PC-3 (cell line): ENCODE results near the gene B4GALT3. TPM values are rescaled to one million over a fixed set of nuclear protein-coding genes. Genes with fewer than 3 reads are reported as not detected.

Experiments used
- ATAC-seq: fragments of 200-7000 bp; cut with Tn5 transposase; 2 replicates; pipeline ENCODE4 v1.9.1; 2020; ENCODE audit warnings: mild to moderate bottlenecking, moderate library complexity
- BruUV-seq: library from RNA; stranded (reverse); fragments of 400-500 nt; replicated peaks from 2 replicates; lab custom pipeline; 2021; lab: Mats Ljungman, UMichigan
- CTCF ChIA-PET: fragments of 300-600 bp; sonication (Branson Sonifier 250); formaldehyde crosslinking; loops from one replicate; lab custom pipeline; 2022; ENCODE audit warnings: antibody characterized with exemption; lab: Charles Lee
- POLR2A ChIA-PET: fragments of 300-600 bp; sonication (Branson Sonifier 250); formaldehyde crosslinking; loops from one replicate; lab custom pipeline; 2022; ENCODE audit warnings: antibody characterized with exemption; ENCODE audit not compliant: unreplicated experiment; lab: Charles Lee
- DNase-seq: peaks from one replicate; pipeline ENCODE4 v3.0.0-alpha.2; 2015
- H2AFZ ChIP-seq: fragments of 300-600 bp; sonication (generic); 2 replicates; pipeline ENCODE4 v1.6.0; 2016; ENCODE audit warnings: antibody characterized with exemption, low read length
- H3F3A ChIP-seq: fragments of 300-600 bp; sonication (generic); one replicate; pipeline ENCODE4 v1.6.0; 2017; ENCODE audit warnings: antibody characterized with exemption, low read length, control low read depth, mild to moderate bottlenecking; ENCODE audit not compliant: unreplicated experiment
- H3K27ac ChIP-seq: fragments of 300-600 bp; sonication (generic); 2 replicates; pipeline ENCODE4 v1.5.1; 2016; ENCODE audit warnings: mild to moderate bottlenecking, low read length
- H3K27me3 ChIP-seq: fragments of 300-600 bp; sonication (generic); 2 replicates; pipeline ENCODE4 v1.6.1; 2016; ENCODE audit warnings: low read length, mixed read lengths
- H3K36me3 ChIP-seq: fragments of 300-600 bp; sonication (generic); 2 replicates; pipeline ENCODE4 v1.6.1; 2016; ENCODE audit warnings: low read depth, mixed run types, low read length, mixed read lengths
- H3K4me1 ChIP-seq: fragments of 300-600 bp; sonication (generic); 2 replicates; pipeline ENCODE4 v1.5.1; 2016; ENCODE audit warnings: low read length; ENCODE audit not compliant: insufficient read depth
- H3K4me2 ChIP-seq: fragments of 300-600 bp; sonication (generic); 2 replicates; pipeline ENCODE4 v1.6.0; 2016; ENCODE audit warnings: low read length
- H3K4me3 ChIP-seq: fragments of 300-600 bp; sonication (generic); 2 replicates; pipeline ENCODE4 v1.5.1; 2016; ENCODE audit warnings: mild to moderate bottlenecking, low read length, mixed read lengths
- H3K79me2 ChIP-seq: fragments of 300-600 bp; sonication (generic); 2 replicates; pipeline ENCODE4 v1.6.1; 2017; ENCODE audit warnings: low read length, mixed read lengths
- H3K9ac ChIP-seq: fragments of 300-600 bp; sonication (generic); 2 replicates; pipeline ENCODE4 v1.6.0; 2016; ENCODE audit warnings: mild to moderate bottlenecking, low read length
- H3K9me2 ChIP-seq: fragments of 300-600 bp; sonication (generic); replicated peaks from 2 replicates; pipeline ENCODE4 v1.6.1; 2016; ENCODE audit warnings: mixed run types, low read length, mixed read lengths
- H3K9me3 ChIP-seq: fragments of 300-600 bp; sonication (generic); 2 replicates; pipeline ENCODE4 v1.6.1; 2016; ENCODE audit warnings: low read length, mixed read lengths
- H4K20me1 ChIP-seq: fragments of 300-600 bp; sonication (generic); 2 replicates; pipeline ENCODE4 v1.6.1; 2016; ENCODE audit warnings: low read length, mixed read lengths
- CTCF ChIP-seq: fragments of 300-600 bp; sonication (generic); conservative IDR thresholded peaks from 2 replicates; pipeline ENCODE4 v1.5.1; 2017; ENCODE audit warnings: antibody characterized with exemption, low read depth, mild to moderate bottlenecking, low read length
- EZH2 ChIP-seq: fragments of 300-600 bp; sonication (generic); IDR thresholded peaks from one replicate; pipeline ENCODE4 v1.6.1; 2017; ENCODE audit warnings: antibody characterized with exemption, mild to moderate bottlenecking, low read length; ENCODE audit not compliant: unreplicated experiment
- EZH2phosphoT487 ChIP-seq: fragments of 300-600 bp; sonication (generic); IDR thresholded peaks from 2 replicates; pipeline ENCODE4 v1.6.1; 2018; ENCODE audit warnings: mild to moderate bottlenecking, antibody characterized with exemption, low read length, borderline replicate concordance
- intact Hi-C: fragments of 100-400 bp; cut with micrococcal nuclease; formaldehyde crosslinking; loops from 2 replicates; pipeline ENCODE4 v1.9.0; 2023
- total RNA-seq: library from RNA; depleted of rRNA; stranded (reverse); fragments of >200 nt; gene quantifications from 2 replicates; pipeline ENCODE4 v1.2.3, GENCODE V29; 2014

B4GALT3 gene
- total RNA-seq, 1 experiment from 2014 or later = 85.4 TPM

- POLR2A ChIA-PET = interaction anchor here (0.6 kb wide), 1 partner anchor 33 kb away, joined by 6 read pairs; no protein-coding TSS in a partner anchor
- no peaks in the 10 kb centered on the region for H3F3A ChIP-seq
- TF ChIP-seq EZH2phosphoT487 = no peak
- TF ChIP-seq CTCF = no peak
- TF ChIP-seq EZH2 = no peak
- ATAC-seq = no peak
- H3K27ac ChIP-seq = no peak overlapping the region
- H2AFZ ChIP-seq = no peak overlapping the region
- no peak overlapping the region for H3K9ac ChIP-seq
- no peaks in the 10 kb centered on the region for H3K27me3 ChIP-seq
- H3K4me3 ChIP-seq = no peak overlapping the region
- H3K4me1 ChIP-seq = peaks cover 15% of the 10 kb centered on the region
- H3K36me3 ChIP-seq = no peaks in the 10 kb centered on the region
- no peaks in the 10 kb centered on the region for H3K9me3 ChIP-seq
- DNase-seq = no peak
- no peaks in the 10 kb centered on the region for H3K9me2 ChIP-seq
- CTCF ChIA-PET = no interaction called here
- no TSS peak for BruUV-seq
- no peak overlapping the region for H3K4me2 ChIP-seq
- H4K20me1 ChIP-seq = no peaks in the 10 kb centered on the region
- intact Hi-C loops = loop anchor here (10.0 kb wide), 1 partner anchor 559 kb away; the partner anchor contains the start of gene DUSP12
- no peaks in the 10 kb centered on the region for H3K79me2 ChIP-seq
Observed at GRCh38 chr1:161185732-161186311, 8.5 kb upstream of the B4GALT3 start.

GRCh38 chr1:161185282-161185682, 8.0 kb upstream of the B4GALT3 start:
- POLR2A ChIA-PET = interaction anchor here (0.6 kb wide), 1 partner anchor 32 kb away, joined by 6 read pairs; no protein-coding TSS in a partner anchor

More at GRCh38 chr1:161185282-161185682, 8.0 kb upstream of the B4GALT3 start:
- CTCF ChIA-PET = no interaction called here
- no peak overlapping the region for H3K27ac ChIP-seq
- H4K20me1 ChIP-seq = no peaks in the 10 kb centered on the region
- no peak overlapping the region for H3K9ac ChIP-seq
- H3K4me1 ChIP-seq = peaks cover 15% of the 10 kb centered on the region
- no peaks in the 10 kb centered on the region for H3K79me2 ChIP-seq
- no TSS peak for BruUV-seq
- no peaks in the 10 kb centered on the region for H3K36me3 ChIP-seq
- H3K9me2 ChIP-seq = no peaks in the 10 kb centered on the region
- ATAC-seq (no peak), DNase-seq (no peak)
- TF ChIP-seq CTCF = no peak
- H3K9me3 ChIP-seq = no peaks in the 10 kb centered on the region
- H2AFZ ChIP-seq = no peak overlapping the region
- H3K4me2 ChIP-seq = no peak overlapping the region
- H3K4me3 ChIP-seq = no peak overlapping the region
- no peaks in the 10 kb centered on the region for H3K27me3 ChIP-seq
- intact Hi-C loops = loop anchor here (10.0 kb wide), 1 partner anchor 560 kb away; the partner anchor contains the start of gene DUSP12
- H3F3A ChIP-seq = no peaks in the 10 kb centered on the region
